C4-2B (cell line): ENCODE data around the gene ARID3C.

Experiments used
- ZFX ChIP-seq: fragments of 450-650 bp; IDR thresholded peaks from 2 replicates; pipeline ENCODE4 v1.6.1; 2017
- TF ChIP-seq, protein P1 (sequence below): fragments of 450-650 bp; conservative IDR thresholded peaks from 2 replicates; pipeline ENCODE4 v1.5.1; 2017; ENCODE audit warnings: mild to moderate bottlenecking

DNA sequence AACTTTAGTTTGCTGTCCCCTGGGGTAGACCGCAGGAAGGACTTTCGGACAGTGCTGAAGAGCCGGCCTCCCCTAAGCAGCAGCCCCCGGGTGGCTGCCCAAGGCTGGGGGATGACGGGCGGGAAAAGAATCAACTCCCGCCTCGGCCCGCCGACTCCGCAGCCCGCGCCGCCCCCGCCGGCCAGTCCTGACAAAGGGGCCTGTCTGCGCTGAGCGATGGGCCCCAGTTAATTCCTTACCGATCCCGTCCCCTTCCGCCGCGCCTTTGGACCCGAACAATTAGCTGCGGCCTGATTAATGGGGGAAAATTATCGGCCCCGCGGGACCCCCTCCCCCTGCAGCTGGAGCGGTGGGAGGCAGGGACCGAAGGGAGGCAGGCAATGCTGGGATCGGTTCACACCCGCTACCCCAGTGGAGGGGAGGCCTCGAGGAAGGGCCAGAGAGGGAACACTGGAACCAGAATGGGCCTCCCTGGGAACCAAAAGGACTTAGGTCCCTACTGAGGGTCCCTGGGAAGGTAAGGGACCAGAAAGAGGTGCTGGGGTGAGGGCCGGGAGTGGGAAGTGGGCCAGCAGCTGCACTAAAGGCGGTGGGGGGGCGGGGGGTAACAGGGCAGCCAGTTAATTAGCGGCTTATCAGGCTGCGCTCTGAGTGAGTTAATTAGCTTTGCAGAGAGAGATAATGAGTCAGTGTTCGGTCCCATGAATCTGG is 4.2 kb downstream of the ARID3C start:
- TF ChIP-seq, protein P1, sequence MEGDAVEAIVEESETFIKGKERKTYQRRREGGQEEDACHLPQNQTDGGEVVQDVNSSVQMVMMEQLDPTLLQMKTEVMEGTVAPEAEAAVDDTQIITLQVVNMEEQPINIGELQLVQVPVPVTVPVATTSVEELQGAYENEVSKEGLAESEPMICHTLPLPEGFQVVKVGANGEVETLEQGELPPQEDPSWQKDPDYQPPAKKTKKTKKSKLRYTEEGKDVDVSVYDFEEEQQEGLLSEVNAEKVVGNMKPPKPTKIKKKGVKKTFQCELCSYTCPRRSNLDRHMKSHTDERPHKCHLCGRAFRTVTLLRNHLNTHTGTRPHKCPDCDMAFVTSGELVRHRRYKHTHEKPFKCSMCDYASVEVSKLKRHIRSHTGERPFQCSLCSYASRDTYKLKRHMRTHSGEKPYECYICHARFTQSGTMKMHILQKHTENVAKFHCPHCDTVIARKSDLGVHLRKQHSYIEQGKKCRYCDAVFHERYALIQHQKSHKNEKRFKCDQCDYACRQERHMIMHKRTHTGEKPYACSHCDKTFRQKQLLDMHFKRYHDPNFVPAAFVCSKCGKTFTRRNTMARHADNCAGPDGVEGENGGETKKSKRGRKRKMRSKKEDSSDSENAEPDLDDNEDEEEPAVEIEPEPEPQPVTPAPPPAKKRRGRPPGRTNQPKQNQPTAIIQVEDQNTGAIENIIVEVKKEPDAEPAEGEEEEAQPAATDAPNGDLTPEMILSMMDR: no peak
- no peak for TF ChIP-seq ZFX
